Keratinocyte (primary cell): ENCODE results near the gene PKNOX2. TPM values are rescaled to one million over a fixed set of nuclear protein-coding genes. Genes with fewer than 3 reads are reported as not detected.

Experiments used
- DNase-seq: peaks from one replicate; pipeline ENCODE4 v3.0.0-alpha.2; 2011; ENCODE audit warnings: low read depth, missing footprints, low spot score
- FAIRE-seq: peaks from 2 replicates; lab custom pipeline; 2011; peaks lifted over from hg19 to GRCh38; lab: Jason Lieb, UNC
- H2AFZ ChIP-seq: 2 replicates; pipeline ENCODE4 v1.6.0; 2012; ENCODE audit warnings: low read length, control low read depth, inconsistent platforms; ENCODE audit not compliant: control insufficient read depth
- H3K27ac ChIP-seq: 2 replicates; pipeline ENCODE4 v1.5.1; 2011; ENCODE audit warnings: low read length; ENCODE audit not compliant: control insufficient read depth, insufficient read depth
- H3K27me3 ChIP-seq: 3 replicates; pipeline ENCODE4 v1.6.0; 2011; ENCODE audit warnings: low read length; ENCODE audit not compliant: control insufficient read depth, insufficient read depth; ENCODE audit errors: extremely low read depth
- H3K36me3 ChIP-seq, 2 experiments: 2 replicates in 1 of 2; 3 replicates in 1 of 2; pipeline ENCODE4 v1.5.1; 2011; ENCODE audit warnings: low read length in 2 of 2, mild to moderate bottlenecking in 1 of 2; ENCODE audit not compliant: control insufficient read depth in 2 of 2, insufficient read depth in 2 of 2; ENCODE audit errors: extremely low read depth in 1 of 2
- H3K4me1 ChIP-seq: 3 replicates; pipeline ENCODE4 v1.5.1; 2011; ENCODE audit warnings: low read length; ENCODE audit not compliant: control insufficient read depth, insufficient read depth; ENCODE audit errors: extremely low read depth
- H3K4me2 ChIP-seq: 3 replicates; pipeline ENCODE4 v1.6.0; 2011; ENCODE audit warnings: low read depth, low read length; ENCODE audit not compliant: control insufficient read depth, insufficient read depth; ENCODE audit errors: extremely low read depth
- H3K4me3 ChIP-seq, 3 experiments: fragments of 200-600 bp in 1 of 3; sonication (generic) in 1 of 3; 2 replicates in 2 of 3; 3 replicates in 1 of 3; pipeline ENCODE4 v1.5.1; 2011 to 2016; ENCODE audit warnings: low read length in 3 of 3, mild to moderate bottlenecking in 3 of 3, control low read depth in 2 of 3, inconsistent platforms in 1 of 3, low read depth in 1 of 3, mixed read lengths in 1 of 3, mixed run types in 1 of 3, moderate library complexity in 1 of 3; ENCODE audit not compliant: control insufficient read depth in 2 of 3, insufficient read depth in 2 of 3; ENCODE audit errors: extremely low read depth in 1 of 3
- H3K79me2 ChIP-seq: 2 replicates; pipeline ENCODE4 v1.6.0; 2012; ENCODE audit warnings: low read length; ENCODE audit not compliant: control insufficient read depth, insufficient read depth
- H3K9ac ChIP-seq: 3 replicates; pipeline ENCODE4 v1.6.0; 2011; ENCODE audit warnings: low read length; ENCODE audit not compliant: control insufficient read depth, insufficient read depth; ENCODE audit errors: extremely low read depth
- H3K9me1 ChIP-seq: 3 replicates; pipeline ENCODE4 v1.6.0; 2011; ENCODE audit warnings: low read length; ENCODE audit not compliant: control insufficient read depth, insufficient read depth; ENCODE audit errors: extremely low read depth
- H3K9me3 ChIP-seq: 2 replicates; pipeline ENCODE4 v1.5.1; 2012; ENCODE audit warnings: low read depth, low read length; ENCODE audit not compliant: control insufficient read depth
- H4K20me1 ChIP-seq: 3 replicates; pipeline ENCODE4 v1.6.0; 2011; ENCODE audit warnings: low read length; ENCODE audit not compliant: control insufficient read depth, insufficient read depth; ENCODE audit errors: extremely low read depth
- EZH2 ChIP-seq: IDR thresholded peaks from one replicate; pipeline ENCODE4 v1.6.1; 2012; ENCODE audit warnings: inconsistent platforms, mild to moderate bottlenecking, low read length, moderate library complexity
- dilution Hi-C: fragments of 300-500 bp; cut with MboI; formaldehyde crosslinking; loops from one replicate; pipeline ENCODE4 v1.7.0; 2020; ENCODE audit warnings: low sequenced_read_pairs; ENCODE audit not compliant: extremely low pct_ligation_motif_present
- polyA plus RNA-seq, 5 experiments: library from polyadenylated mRNA; depleted of rRNA in 3 of 5; stranded (reverse) in 3 of 5; stranded (forward) in 1 of 5; unstranded in 1 of 5; fragments of >200 nt; gene quantifications; 1 replicate in 1 of 5; 2 replicates in 3 of 5; 3 replicates in 1 of 5; pipeline versions ENCODE4 v1.2.1 to v1.2.3, GENCODE V29; 2011 to 2012; ENCODE audit warnings: missing spikeins in 2 of 5, low read depth in 1 of 5, low replicate concordance in 1 of 5
- TF ChIP-seq, protein P1 (sequence below), 3 experiments: IDR thresholded peaks in 1 of 3; conservative IDR thresholded peaks in 1 of 3; optimal IDR thresholded peaks in 1 of 3; 2 replicates in 2 of 3; 3 replicates in 1 of 3; pipeline versions ENCODE3 to v1.5.1; 2011; ENCODE audit warnings: low read length in 3 of 3, mild to moderate bottlenecking in 3 of 3, moderate library complexity in 2 of 3, control low read depth in 1 of 3, inconsistent platforms in 1 of 3; ENCODE audit not compliant: insufficient read depth in 2 of 3; ENCODE audit errors: extremely low read depth in 1 of 3

Gene PKNOX2
- polyA plus RNA-seq, 1 donor (not counting 4 experiments of a cell fraction or from before 2014, with no cell fraction given): 0.05 TPM

DNA sequence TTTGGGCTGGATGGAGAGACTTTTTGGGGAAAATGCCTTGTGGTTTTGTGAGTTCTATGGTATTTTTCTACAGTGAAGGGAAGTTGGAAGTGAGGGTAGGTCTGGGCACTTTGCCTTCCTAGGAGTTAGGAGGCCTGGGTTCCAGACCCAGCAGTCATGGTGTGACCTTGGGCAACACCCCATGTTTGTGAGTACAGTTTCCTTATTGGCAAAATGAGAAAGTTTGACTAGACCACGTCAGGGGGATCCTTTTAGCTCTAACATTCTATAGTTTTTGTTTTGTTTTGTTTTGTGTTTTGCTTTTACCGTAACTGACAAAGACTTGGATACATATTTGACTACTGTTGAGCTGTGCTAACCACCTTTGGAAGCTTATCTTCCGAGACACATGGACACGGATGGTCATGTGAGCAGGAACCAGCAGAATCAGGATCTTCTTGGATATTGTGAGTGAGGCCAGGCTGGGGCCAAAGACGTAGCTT is 109.0 kb downstream of the PKNOX2 start:
- Histone ChIP-seq H2AFZ (no peak overlapping the region), H4K20me1 (no peaks in the 10 kb centered on the region), H3K4me3 (no peak overlapping the region), H3K27me3 (peaks cover 8% of the 10 kb centered on the region), H3K4me2 (no peak overlapping the region), H3K9ac (no peak overlapping the region), H3K36me3 (no peaks in the 10 kb centered on the region), H3K4me1 (no peaks in the 10 kb centered on the region), H3K9me1 (no peaks in the 10 kb centered on the region), H3K79me2 (no peaks in the 10 kb centered on the region), H3K27ac (no peak overlapping the region), H3K9me3 (no peaks in the 10 kb centered on the region)
- dilution Hi-C loops: no loop called here
- TF ChIP-seq EZH2: no peak
- TF ChIP-seq, protein P1, sequence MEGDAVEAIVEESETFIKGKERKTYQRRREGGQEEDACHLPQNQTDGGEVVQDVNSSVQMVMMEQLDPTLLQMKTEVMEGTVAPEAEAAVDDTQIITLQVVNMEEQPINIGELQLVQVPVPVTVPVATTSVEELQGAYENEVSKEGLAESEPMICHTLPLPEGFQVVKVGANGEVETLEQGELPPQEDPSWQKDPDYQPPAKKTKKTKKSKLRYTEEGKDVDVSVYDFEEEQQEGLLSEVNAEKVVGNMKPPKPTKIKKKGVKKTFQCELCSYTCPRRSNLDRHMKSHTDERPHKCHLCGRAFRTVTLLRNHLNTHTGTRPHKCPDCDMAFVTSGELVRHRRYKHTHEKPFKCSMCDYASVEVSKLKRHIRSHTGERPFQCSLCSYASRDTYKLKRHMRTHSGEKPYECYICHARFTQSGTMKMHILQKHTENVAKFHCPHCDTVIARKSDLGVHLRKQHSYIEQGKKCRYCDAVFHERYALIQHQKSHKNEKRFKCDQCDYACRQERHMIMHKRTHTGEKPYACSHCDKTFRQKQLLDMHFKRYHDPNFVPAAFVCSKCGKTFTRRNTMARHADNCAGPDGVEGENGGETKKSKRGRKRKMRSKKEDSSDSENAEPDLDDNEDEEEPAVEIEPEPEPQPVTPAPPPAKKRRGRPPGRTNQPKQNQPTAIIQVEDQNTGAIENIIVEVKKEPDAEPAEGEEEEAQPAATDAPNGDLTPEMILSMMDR (optimal IDR thresholded peaks at IDR 0.05 in 1 of 3, IDR thresholded peaks at IDR 0.05 in 1 of 3, conservative IDR thresholded peaks at IDR 0.05 in 1 of 3; ENCODE audit: extremely low read depth in 1 of 3, insufficient read depth in 2 of 3, low read length in 3 of 3): no peak
- FAIRE-seq: no peak
- no peak for DNase-seq

DNA sequence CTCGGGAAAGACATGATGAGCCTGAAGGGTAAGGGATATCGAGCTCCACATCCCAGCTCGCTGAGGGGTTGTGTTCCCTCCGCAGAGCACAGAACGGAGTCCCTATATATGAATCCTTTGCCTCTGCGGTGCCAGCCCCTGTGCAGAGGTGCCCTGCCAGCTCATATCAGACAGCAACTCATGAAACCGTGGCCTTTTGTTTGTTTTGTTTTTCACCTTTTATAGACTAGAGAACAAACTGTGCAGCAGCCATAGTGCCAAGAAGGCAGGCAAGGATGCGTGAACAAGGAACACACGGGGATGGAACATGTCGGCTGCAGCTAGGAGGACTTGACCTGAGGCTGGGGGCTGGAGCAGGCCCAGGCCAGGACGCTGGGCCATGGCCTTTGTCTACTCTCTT is 109.8 kb downstream of the PKNOX2 start:
- H3K4me1 ChIP-seq: no peaks in the 10 kb centered on the region

More for the DNA sequence above, 109.8 kb downstream of the PKNOX2 start:
- Histone ChIP-seq H3K27me3 (peaks cover 8% of the 10 kb centered on the region), H3K9ac (no peak overlapping the region), H3K4me2 (no peak overlapping the region), H3K4me3 (no peak overlapping the region), H3K9me1 (no peaks in the 10 kb centered on the region), H3K36me3 (no peaks in the 10 kb centered on the region), H3K79me2 (no peaks in the 10 kb centered on the region), H3K9me3 (no peaks in the 10 kb centered on the region), H3K27ac (no peak overlapping the region), H4K20me1 (no peaks in the 10 kb centered on the region), H2AFZ (no peak overlapping the region)
- no peak for DNase-seq
- dilution Hi-C loops: no loop called here
- FAIRE-seq: no peak
- no peak for TF ChIP-seq EZH2
- TF ChIP-seq, protein P1 (optimal IDR thresholded peaks at IDR 0.05 in 1 of 3, IDR thresholded peaks at IDR 0.05 in 1 of 3, conservative IDR thresholded peaks at IDR 0.05 in 1 of 3; ENCODE audit: extremely low read depth in 1 of 3, insufficient read depth in 2 of 3, low read length in 3 of 3): no peak
